ENCODE data around the gene AP2M1.
"Not testable (repeated sequence)": the region's sequence is repeated elsewhere in the genome, so short reads cannot be mapped to it uniquely, and the experiment has no call there.

AP2M1 gene

GRCh38 chr3:184157206-184157605, 17.4 kb upstream of the AP2M1 start:
- DNase-seq (ENCODE audit: low read depth) = no peak

- no peak for DNase-seq (ENCODE audit: low read depth)
These were observed 16.3 kb upstream of the AP2M1 start for GRCh38 chr3:184158404-184158803.

DNA sequence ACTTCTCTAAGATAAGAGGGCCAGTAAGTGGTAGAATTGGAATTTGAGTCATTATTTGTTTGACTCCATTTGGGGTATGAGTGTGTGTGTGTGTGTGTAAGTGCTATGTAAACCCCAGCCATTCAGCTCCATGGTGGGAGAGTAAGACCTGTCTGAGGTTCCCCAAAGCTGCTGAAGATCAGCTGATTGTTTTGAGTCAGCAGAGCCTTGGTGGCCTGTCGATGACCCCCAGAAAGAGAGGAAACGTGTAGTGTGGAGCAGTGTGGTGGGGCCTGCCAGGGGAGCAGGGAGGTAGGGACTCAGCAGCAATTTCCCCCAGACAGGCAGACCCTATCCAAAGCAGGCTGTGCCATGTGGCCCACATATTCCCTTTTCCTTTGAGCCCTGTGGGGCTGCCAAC, 14.2 kb upstream of the AP2M1 start:
- no peak for DNase-seq (ENCODE audit: low read depth)

- not testable (repeated sequence) for DNase-seq (ENCODE audit: low read depth)
These were observed 12.0 kb upstream of the AP2M1 start for GRCh38 chr3:184162571-184163070.

DNA sequence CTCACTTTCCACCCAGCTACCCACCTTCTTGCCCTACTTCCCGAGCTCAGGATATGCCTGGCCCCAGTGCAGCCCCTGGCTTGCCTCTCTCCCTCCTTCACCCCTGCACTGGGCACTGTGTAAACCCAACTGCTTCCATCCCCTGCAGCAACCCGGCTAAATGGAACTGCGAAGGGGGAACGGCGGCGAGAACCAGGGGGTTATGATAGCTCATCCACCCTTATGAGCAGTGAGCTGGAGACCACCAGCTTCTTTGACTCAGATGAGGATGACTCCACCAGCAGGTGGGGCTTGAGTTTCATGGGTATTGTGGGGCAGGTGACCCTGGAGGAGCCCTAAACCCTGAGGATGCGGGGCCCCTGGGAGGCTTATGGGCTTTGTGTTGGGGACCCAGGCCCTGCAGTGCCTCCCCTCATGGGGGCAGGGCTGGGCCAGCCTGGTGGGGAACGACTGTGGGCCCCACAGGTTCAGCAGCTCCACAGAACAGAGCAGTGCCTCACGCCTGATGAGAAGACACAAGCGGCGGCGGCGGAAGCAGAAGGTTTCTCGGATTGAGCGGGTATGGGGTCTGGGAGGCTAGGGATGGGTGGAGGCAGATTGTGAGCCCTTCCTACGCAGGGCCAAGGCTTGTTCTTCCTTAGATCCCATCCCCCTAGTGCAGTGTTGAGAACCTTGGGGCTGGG, 9.9 kb upstream of the AP2M1 start:
- no peak for DNase-seq (ENCODE audit: low read depth)

DNA sequence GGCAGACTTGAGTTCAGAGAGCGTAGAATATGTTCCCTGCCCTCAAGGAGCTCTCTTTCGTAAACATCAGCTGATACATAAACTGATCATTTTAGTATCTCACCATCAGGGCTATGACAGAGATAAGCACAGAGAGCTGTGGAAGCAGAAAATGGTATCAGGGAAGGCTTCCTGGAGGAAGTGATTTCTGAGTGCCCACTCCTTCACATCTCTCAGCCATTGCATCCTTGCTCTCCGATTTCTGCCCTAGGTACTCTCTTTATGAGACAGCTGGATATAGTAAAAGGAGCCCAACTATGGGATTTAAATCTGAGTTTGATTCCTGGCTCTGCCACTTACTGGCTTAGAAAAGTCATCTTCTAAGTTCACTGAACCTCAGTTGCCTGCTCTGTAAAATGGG, 9.1 kb upstream of the AP2M1 start:
- DNase-seq (ENCODE audit: low read depth) = no peak

DNA sequence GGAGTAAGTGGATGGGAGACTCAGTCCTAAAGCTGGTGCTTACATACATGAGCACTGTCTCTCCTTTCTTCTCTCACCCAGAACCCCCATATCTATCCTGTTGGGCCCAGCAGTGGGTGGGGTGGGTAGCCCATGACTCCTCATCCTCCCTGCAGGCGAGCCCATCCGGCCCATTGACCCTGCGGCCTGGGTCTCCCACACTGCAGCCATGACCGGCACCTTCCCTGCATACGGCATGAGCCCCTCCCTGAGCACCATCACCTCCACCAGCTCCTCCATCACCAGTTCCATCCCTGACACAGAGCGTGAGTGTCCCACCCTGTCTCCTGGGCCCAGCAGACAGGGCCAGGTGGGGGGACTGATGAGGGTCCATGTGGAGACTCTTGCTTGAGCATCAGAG, 8.0 kb upstream of the AP2M1 start:
- DNase-seq (ENCODE audit: low read depth) = no peak

DNA sequence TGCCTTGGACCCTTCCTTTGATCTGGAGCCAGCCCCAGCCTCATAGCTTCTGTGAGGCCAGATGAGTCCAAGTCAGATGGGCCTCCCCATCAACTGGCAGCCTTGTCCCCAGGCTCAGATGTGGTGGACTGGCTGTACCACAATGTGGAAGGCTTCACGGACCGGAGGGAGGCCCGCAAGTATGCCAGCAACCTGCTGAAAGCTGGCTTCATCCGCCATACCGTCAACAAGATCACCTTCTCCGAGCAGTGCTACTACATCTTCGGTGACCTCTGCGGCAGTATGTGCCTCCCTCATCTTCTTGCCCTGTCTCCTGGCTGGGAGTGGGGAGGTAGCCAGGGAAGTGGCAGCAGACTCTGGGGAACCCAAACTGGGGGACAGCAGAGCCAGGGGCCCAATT, 6.9 kb upstream of the AP2M1 start:
- DNase-seq (ENCODE audit: low read depth) = no peak

DNA sequence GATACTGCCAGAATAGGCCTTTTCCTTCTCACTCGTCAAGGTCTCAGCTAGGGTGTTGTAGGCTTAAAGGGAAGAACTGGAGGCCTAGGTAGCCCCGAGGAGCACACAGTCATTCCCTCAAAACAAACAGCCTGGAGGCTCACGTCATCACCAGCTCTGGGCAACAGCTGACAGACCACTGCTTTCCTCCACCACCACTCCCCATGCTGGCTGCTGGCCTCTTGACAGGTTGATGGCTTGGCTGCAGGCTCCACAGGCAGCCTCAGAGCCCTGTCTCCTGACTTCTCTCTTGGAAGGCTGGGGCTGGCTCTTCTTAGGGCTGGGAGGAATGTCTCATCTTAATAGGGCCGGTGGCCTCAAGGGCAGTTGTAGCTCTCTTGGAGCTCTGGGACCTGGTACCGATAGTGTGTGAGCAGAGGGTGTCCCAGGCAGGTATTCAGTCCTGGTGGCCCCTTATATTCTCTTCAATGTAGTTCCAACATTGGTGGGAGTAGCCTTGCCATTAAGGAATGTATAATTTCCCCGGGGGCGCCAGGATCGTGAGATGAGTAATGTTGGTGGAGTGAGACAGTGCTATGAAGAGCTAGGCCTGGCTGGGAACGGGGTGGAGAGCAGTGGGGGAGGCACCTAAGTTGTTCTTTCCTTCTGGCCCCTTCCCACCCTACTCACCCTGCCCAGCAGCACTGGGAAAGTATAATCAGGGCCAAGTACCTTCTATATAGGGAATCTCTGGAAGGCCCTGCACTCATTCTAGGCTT, 6.1 kb upstream of the AP2M1 start:
- DNase-seq (ENCODE audit: low read depth) = no peak

- no peak for DNase-seq (ENCODE audit: low read depth)
These were observed 4.5 kb upstream of the AP2M1 start for GRCh38 chr3:184169896-184170875.

DNA sequence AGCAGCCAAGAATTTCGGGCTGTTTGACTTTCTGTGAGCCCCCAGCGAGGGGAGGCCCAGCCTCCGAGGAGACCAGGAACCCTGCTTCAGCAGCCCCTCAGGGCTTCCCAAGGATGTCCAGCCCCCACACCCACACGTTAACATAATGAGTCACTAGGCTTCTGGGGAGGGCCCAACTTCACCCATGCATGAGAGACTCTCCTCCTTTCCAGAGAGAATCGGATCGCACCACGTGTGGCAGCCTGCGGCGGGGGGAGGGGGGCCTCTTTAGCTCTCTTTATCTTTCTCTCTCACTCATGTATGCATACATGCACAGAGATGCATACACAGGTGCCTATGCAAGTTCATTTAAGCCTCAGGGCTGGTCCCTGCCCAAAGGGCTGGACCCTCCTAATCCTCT, 3.1 kb upstream of the AP2M1 start:
- DNase-seq (ENCODE audit: low read depth) = no peak

GRCh38 chr3:184172681-184173373, 1.8 kb upstream of the AP2M1 start:
- DNase-seq (ENCODE audit: low read depth) = no peak

DNA sequence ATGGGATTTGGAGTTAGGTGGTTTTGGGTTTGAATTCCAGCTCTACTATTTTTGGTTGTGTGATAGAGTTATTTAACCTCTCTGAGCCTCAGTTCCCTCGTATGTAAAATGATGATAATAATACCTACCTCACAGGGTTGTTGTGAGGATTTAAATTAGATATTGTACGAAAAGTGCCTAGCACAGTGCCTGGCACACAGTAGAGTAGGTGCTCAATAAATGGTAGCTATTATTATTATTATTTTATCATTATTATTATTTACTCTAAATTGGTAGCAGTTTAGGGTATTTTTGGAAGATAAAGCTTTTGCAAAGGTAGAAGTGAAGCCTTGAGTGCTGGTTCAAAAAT, 1.3 kb upstream of the AP2M1 start:
- DNase-seq (ENCODE audit: low read depth) = no peak

GRCh38 chr3:184174284-184174645, 390 bp upstream of the AP2M1 start:
- no peak for DNase-seq (ENCODE audit: low read depth)

DNA sequence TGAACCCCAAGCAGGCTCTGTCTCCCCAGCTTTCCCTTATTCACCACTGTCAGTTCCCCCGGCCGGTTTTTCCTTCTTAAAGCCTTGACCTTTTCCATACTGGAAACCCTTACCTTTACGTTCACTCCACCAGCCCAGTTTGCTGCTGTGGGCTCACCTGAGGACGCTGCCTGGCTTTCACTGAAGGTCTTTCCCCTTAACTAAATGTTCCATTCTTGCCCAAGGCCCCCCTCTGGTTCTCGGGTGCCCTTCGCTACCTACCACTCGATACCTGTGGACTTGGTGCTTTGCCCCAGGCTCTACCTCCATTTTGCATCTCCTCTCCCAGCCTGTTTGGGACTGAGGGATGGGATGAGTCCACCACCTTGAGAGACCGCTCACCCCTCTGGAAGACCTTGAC, 851 bp downstream of the AP2M1 start:
- no peak for DNase-seq (ENCODE audit: low read depth)

DNA sequence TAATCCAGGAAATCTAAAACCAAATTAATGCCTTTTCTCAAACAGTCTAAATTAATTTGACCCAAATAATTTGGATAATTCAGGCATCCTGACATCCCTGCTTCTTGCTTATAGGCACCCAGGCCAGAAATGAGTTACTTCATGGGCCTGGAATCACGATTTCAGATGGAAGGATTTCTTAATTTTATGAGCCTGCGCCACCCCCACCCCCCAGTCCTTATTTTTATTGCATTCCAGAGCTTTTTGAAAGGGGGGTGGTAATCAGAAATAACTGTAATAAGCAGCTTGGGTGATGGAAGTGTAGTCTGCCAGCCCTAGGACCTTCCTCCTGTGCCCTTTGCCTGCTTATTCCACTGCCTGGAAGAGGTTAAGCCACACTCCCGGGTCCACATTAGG, 1.3 kb downstream of the AP2M1 start:
- DNase-seq (ENCODE audit: low read depth) = no peak

GRCh38 chr3:184176377-184177330, 2.0 kb downstream of the AP2M1 start:
- DNase-seq (ENCODE audit: low read depth) = no peak

DNA sequence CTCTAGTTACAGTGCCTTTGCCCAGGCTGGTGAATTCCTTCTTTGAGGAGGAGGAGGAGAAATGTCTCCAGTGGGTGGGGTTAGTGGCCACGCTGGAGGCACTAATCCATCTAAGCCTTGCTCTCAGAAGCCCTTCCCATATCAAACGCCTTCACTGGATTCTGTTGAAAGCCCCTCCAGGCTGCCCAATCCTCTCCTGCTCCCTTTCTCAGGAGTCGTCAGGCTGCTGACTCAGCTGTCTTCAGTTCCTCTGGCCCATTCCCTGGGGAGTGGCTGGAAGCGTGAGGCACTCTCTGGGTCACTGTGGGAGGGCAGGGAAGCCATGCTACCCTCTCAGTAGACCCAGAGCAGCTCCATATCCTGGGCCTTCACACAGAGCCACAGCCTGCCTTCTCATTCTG, 2.7 kb downstream of the AP2M1 start:
- DNase-seq (ENCODE audit: low read depth) = no peak

- no peak for DNase-seq (ENCODE audit: low read depth)
These were observed 3.2 kb downstream of the AP2M1 start for GRCh38 chr3:184177767-184178306.

DNA sequence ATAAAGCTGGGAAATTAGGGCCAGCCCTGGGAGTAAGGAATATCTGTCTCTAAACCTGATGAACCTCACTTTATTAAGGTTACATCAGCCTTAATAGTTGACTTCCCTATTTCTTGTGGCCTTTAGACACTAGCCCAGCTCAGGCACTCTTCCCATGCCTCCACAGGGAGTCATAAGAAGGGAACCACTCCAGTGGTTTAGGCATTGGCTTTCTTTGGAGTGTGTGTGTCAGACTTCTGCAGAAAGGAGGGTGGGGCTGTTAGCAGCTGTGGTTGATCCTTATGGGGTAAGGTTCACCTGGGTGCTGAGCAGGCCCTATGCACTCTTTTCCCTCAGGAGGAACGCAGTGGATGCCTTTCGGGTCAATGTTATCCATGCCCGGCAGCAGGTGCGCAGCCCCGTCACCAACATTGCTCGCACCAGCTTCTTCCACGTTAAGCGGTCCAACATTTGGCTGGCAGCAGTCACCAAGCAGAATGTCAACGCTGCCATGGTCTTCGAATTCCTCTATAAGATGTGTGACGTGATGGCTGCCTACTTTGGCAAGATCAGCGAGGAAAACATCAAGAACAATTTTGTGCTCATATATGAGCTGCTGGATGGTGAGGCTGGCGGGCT, 4.0 kb downstream of the AP2M1 start:
- no peak for DNase-seq (ENCODE audit: low read depth)
